HG03139 (cell line): ENCODE results near the gene GOLGA6L22.
"Not testable (repeated sequence)": the region's sequence is repeated elsewhere in the genome, so short reads cannot be mapped to it uniquely, and the experiment has no call there.

Source experiments
- ATAC-seq: cut with Tn5 transposase; IDR thresholded peaks from one replicate; pipeline ENCODE4 v1.9.1; 2021; ENCODE audit not compliant: unreplicated experiment

The GOLGA6L22 gene, protein sequence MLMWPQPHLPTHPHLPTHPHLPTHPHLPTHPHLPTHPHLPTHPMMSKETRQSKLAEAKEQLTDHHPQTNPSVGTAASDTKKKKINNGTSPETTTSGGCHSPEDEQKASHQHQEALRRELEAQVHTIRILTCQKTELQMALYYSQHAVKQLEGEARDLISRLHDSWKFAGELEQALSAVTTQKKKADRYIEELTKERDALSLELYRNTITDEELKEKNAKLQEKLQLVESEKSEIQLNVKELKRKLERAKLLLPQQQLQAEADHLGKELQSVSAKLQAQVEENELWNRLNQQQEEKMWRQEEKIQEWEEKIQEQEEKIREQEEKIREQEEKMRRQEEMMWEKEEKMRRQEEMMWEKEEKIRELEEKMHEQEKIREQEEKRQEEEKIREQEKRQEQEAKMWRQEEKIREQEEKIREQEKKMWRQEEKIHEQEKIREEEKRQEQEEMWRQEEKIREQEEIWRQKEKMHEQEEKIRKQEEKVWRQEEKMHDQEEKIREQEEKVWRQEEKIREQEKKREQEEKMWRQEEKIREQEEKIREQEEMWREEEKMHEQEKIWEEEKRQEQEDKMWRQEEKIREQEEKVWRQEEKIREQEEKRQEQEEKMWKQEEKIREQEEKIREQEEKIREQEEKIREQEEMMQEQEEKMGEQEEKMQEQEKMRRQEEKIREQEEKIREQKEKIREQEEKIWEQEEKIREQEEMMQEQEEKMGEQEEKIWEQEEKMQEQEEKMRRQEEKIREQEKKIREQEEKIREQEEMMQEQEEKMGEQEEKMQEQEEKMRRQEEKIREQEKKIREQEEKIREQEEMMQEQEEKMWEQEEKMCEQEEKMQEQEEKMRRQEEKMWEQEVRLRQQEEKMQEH

GRCh38 chr15:22458603-22459002 lies at the start of gene GOLGA6L22:
TSS of gene GOLGA6L22 (plus strand) at chr15:22458903. CDS start at chr15:22458994, 91 bp downstream.
- not testable (repeated sequence) for ATAC-seq

- ATAC-seq, result not testable (repeated sequence)
These were observed 41.4 kb upstream of the GOLGA6L22 start for GRCh38 chr15:22417288-22417687.

DNA sequence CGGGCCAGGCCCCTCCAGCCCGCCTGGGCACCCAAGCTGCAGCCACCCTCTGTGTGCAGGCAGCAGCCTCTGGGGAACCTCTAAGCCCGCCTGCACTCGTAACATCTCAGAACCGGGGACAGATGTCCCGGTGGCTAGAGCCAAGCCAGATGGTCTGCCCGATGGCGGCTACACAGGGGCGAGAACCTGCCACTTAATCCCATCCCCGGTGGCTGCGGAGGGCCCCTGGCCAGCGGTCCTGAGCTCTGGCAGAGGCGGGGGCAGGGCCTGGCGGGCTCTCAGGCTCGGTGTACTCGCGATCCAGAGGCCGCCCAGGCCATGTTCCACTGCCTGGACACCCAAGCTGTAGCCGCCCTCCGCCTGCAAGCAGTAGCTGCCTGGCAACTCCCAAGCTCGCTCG lies 40.9 kb upstream of the GOLGA6L22 start:
- ATAC-seq, result not testable (repeated sequence)

DNA sequence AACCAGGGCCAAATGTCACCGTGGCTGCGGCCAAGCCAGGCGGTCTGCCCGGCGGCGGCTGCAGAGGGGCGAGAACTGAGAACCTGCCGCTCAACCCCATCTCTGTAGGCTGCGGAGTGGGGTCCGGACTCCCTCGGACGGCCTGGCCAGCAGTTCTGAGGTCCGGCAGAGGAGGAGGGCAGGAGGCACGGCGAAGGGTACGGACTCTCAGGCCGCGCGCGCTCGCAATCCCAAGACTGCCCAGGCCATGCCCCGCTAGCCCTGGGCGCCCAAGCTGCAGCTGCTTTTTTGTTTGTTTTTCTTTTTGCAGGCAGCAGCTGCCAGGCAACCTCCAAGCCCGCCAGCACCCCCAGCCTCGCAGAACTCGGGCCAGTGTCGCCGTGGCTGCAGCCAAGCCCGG lies 40.5 kb upstream of the GOLGA6L22 start:
- ATAC-seq, result not testable (repeated sequence)

DNA sequence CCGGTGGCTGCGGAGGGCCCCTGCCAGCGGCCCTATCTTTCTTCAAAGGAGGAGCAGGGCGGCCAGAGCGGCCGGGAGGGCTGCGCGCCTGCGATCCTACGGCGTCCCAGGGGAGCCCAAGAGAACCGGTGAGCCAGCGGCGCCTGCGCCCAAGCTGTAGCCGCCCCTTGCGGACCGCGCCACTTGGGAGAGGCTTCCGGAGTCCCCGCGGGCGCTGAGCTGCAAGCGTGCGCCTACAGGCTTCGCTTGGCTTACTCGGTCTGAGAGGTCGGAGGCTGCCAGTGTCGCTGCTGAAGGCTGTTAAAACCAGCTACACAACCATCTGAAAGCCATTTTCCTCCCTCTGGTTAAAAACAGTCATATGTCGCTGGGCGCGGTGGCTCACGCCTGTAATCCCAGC lies 40.0 kb upstream of the GOLGA6L22 start:
- ATAC-seq, result not testable (repeated sequence)

- not testable (repeated sequence) for ATAC-seq
These were observed 38.4 kb upstream of the GOLGA6L22 start for GRCh38 chr15:22420340-22420739.

DNA sequence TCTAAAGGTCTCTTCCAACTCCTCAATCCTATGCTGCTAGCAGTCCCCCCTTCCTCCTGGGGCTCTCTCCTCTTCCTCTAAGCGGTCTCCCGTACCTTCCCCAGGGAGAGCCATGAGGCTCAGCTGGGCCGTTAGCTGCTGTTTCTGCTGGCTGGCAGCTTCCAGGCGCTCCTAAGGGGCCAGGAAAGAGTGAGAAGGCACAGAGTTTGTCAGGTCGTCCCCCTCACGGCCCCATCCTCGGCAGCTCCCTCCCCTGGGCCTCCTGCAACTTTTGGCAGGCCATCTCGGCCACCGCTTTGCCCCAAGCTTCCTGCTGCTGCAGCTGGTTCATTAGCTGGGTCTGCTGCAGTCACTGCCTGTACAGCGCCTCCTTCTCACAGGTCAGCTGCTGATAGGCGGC lies 29.3 kb upstream of the GOLGA6L22 start:
- not testable (repeated sequence) for ATAC-seq

DNA sequence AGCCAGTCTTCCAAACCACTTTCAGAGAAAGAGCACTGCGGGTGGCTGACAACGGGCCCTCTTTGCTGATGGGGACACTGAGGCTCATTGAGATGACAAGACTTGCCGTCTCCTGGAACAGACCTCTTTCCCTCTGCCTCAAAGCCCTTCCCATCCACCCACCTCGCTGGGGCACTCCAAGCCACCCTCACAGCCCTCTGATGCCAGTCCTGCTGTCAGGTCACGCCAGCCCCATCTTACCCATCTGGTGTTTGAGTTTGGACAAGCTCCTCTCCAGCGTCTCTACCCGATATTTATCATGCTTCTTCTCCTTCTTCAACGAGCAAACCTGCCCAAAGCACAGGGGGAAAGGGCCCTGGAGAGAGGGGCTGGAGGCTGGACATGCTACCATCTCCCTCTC lies 27.0 kb upstream of the GOLGA6L22 start:
- not testable (repeated sequence) for ATAC-seq

- ATAC-seq, result not testable (repeated sequence)
These were observed 35.9 kb downstream of the GOLGA6L22 start for GRCh38 chr15:22494490-22495113.

DNA sequence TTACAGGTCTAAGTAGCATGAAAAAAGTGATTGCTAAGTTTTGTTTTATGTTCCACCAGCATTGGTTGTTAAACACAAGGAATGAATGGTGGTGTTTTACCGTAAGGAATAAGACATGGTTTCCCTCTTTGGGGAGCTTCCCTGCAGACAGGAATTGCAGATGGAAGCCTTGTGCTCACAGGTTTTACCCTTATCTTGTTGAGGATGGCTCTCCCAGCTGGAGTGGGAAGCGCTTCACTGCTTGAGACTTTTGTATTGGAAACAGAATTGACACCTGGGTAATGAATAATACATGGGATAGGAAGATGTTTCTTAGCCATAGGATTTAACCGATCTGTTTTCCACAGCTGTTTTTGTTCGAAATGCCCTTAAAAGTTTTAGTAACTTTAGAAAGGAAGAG lies 38.5 kb downstream of the GOLGA6L22 start:
- not testable (repeated sequence) for ATAC-seq

DNA sequence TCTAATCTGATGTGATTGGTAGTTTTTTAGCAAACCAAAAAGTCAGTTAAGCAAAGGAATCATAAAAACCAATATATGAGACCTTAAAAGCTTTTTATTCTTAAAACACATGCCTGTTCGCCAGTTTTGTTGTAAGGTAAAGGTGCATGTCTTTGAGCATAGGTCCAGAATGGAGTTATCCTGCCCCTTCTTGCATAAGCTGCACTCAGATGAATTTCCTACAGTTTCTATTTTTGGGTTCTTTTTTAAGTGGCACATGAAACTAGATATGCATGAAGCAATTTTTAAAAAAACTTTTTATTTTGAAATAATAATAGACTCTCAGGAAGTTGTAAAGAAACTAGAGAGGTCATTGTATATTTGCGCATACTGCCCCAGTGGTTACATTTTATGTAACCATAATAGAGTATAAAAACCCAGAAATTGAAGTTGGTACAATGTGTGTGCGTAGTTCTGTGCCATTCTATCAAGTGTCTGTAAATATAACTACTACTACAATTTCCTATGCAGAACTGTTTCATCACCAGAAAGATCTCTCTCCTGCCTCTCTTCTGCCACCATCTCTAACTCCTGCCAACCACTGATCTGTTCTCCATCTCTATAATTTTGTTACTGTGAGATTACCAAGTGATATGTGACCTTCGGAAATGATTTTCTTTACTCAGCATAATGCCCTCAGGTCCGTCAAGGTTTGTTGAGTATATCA lies 39.7 kb downstream of the GOLGA6L22 start:
- ATAC-seq, result not testable (repeated sequence)

DNA sequence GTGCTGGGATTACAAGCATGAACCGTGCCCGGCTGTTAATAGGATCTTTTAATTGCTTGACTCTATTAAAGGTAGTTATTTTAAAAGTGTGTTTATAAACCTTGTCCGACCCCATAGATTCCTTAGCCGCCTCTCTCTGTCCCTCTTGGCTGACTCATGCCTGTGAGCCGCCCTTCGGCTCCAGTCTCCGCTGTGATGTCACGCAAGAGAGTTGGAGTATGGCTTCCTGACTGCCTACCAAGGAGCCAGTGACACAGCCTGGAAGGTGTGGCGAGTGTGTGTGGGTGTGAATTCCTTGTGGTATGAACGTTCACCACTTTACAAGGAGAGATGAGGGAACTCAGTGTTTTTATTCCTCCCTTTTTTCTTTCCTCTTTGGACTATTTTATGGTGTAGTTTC lies 43.6 kb downstream of the GOLGA6L22 start:
- ATAC-seq, result not testable (repeated sequence)

DNA sequence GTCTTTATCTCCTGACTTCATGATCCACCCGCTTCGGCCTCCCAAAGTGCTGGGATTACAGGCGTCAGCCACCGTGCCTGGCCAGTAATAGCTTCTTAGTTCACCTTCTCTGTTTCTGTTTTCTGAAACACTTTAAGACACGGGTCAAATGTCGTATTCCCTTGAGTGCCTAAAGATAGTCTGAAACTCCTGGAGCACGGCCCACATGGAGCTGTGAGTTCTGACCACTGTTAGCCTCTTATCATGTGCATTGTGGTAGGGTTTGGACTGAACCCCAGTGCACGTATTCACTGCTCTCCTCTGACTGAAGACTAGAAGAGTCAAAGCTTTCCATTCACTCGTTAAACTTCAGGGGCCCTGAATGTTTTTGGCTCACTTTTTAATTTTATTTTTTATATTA lies 48.3 kb downstream of the GOLGA6L22 start:
- not testable (repeated sequence) for ATAC-seq

GRCh38 chr15:22516140-22516539 lies 57.4 kb downstream of the GOLGA6L22 start:
- ATAC-seq, result not testable (repeated sequence)
